ENCODE measurements around the gene WDFY4.

WDFY4 gene

DNA sequence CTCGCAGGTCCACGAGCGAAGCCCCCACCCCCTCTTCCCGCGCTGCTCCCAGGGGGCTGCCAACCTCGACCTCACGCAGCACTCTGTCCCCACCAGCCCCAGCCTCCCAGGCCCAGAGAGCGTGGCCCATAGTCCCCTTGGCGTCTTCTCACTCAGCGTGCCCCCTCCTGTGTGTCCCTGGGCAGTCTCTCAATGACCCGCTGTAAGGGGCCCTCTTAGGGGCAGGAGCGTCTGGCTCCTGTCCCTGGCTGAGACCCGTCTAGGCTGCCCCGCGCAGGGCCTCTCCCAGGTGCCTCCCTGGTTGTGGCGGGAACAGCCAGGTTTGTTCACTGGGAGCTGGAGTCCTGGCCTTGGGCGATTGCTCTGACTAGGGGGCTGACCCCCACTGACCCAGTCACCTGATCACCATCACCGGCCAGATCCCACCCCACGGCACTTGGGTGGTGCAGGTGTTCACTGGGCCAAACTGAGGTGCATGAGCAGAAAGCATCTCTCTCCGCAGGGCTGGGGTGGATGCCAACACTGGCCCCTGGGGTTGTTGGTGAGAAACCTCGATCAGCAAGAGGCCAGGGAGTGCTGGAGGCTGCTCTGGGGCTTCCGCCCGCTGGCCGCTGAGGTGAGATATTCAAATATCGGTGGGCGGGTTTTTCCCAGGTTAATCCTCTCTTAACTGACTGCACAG lies 12.6 kb upstream of the WDFY4 start:
- DNase-seq (ENCODE audit: low spot score in 2 of 2), result peak in 1 of 2 donors; percentile 38
- H3K36me3 Mint-ChIP-seq, result no peaks in the 10 kb centered on the region
- no peaks in the 10 kb centered on the region for H3K9me3 Mint-ChIP-seq
- H3K4me1 Mint-ChIP-seq, result no peaks in the 10 kb centered on the region
- no peak overlapping the region for H3K27ac Mint-ChIP-seq
- ATAC-seq, result peak; percentile 53
- H3K4me3 Mint-ChIP-seq, result no peak overlapping the region

DNA sequence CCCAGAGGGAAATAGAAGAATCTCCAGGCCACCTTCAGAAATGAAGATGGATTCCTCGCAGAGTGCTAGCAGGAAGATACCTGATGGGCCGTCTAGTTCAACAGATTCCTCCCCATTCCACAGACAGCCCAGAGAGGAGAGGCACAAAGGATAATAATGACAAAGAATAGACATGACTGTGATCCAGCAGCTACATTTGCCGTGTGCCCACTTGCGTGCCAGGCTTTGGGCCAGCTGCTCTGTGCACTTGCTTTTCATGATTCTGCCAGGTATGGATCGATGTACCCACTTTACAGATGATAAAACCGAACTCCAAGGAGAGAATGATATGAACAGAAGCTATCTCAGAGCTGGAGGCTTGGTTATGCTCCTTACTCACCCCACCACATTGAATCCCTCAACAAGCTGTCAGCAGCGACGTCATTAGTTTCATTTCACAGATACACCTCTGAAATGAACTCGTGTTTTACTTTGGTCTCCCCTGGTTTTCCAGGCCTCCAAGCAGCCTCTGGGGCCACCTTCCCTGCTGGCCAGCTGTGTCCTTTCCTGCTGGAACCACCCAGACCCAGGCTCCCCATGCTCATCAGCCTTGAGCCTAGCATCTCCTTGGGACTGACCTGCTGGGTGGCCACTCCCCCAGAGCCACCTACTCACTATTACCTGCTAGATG lies 11.9 kb upstream of the WDFY4 start:
- DNase-seq (ENCODE audit: low spot score in 2 of 2) (peak in 1 of 2 donors; percentile 8), ATAC-seq (peak; percentile 39)
- Mint-ChIP-seq H3K9me3 (no peaks in the 10 kb centered on the region), H3K4me3 (no peak overlapping the region), H3K36me3 (no peaks in the 10 kb centered on the region), H3K27ac (no peak overlapping the region), H3K4me1 (no peaks in the 10 kb centered on the region)

DNA sequence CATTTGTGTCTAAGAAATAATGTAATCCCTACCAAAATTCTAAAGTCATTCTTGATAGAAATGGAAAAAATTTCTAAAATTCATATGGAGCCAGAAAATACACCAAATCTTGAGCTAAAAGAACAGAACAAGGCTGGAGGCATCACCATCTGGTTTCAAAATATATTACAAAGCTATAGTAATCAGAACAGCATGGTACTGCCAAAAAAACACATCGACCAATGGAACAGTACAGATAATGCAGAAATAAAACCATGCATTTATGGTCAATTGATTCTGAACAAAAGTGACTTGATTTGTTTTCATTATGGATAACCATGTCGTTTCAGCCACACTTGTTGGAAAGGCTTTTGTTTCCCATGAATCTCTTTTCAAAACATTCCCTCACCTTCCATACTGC lies 7.0 kb upstream of the WDFY4 start:
- Mint-ChIP-seq H3K27ac (no peak overlapping the region), H3K9me3 (peaks cover 2% of the 10 kb centered on the region), H3K4me1 (no peaks in the 10 kb centered on the region), H3K4me3 (no peak overlapping the region), H3K36me3 (no peaks in the 10 kb centered on the region)
- DNase-seq (ENCODE audit: low spot score in 2 of 2) (no peak), ATAC-seq (no peak)

DNA sequence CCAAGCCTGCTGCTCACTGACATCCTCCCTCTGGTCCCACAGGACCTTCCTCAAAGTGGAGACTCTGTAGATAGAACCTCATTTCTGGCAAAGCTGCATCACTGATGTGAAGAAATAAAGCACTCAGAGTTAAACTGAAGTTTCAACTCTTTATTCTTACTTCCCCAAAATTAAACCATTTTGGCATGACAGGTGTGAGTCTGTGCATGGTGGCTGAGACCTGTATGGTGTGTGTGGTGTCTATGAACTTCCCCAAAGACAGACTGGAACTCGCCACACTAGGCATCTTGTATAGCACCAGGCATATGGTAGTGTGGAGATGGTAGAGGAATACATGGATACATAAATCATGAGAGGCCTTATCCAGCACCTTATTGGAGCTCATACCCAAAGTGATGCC lies 6.6 kb upstream of the WDFY4 start:
- H3K9me3 Mint-ChIP-seq, result peaks cover 2% of the 10 kb centered on the region

DNA sequence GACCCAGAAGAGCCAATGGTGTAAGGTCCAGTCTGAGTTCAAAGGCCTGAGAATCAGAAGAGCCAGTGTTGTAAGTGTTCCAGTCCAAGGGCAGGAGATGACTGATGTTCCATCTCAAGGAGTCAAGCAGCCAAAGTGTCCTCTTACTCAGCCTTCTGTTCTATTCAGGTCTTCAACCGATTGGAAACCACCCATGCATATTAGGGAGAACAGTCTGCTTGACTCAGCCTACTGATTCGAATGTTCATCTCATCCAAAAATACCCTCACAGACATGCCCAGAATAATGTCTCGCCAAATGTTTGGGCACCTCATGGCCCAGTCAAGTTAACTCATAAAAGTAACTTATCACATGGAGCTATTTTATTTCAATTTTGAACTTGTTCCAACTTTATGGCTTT lies 2.9 kb upstream of the WDFY4 start:
- H3K9me3 Mint-ChIP-seq, result peaks cover 2% of the 10 kb centered on the region
- H3K27ac Mint-ChIP-seq, result no peak overlapping the region
- no peaks in the 10 kb centered on the region for H3K36me3 Mint-ChIP-seq
- no peaks in the 10 kb centered on the region for H3K4me1 Mint-ChIP-seq
- peak in 1 of 2 donors; percentile 17 for DNase-seq (ENCODE audit: low spot score in 2 of 2)
- H3K4me3 Mint-ChIP-seq, result no peak overlapping the region
- ATAC-seq, result no peak

More for the DNA sequence above, 6.6 kb upstream of the WDFY4 start:
- Mint-ChIP-seq H3K4me1 (no peaks in the 10 kb centered on the region), H3K4me3 (no peak overlapping the region), H3K36me3 (no peaks in the 10 kb centered on the region), H3K27ac (no peak overlapping the region)
- DNase-seq (ENCODE audit: low spot score in 2 of 2) (no peak), ATAC-seq (no peak)

DNA sequence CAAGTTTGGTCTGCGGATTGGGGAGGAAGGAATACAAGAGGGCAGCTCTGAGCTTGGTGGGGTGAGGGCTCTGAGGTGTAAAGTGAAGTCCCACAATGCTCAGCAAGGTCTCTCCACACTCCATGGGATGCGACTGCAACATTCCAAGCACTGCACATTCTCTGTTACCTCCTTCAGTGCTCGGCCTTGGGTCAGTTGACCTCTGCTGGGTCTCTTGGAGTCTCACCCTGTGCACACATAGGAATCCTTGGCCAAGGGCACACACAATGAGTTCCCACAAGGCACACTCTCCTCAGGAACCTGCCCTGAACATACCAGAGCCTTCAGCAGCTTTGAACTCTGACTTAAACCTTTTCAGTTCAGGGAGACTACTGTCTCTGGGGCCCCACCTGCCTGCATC lies 2.4 kb upstream of the WDFY4 start:
- H3K27ac Mint-ChIP-seq, result no peak overlapping the region
- H3K4me1 Mint-ChIP-seq, result no peaks in the 10 kb centered on the region
- H3K4me3 Mint-ChIP-seq, result no peak overlapping the region
- no peak for ATAC-seq
- DNase-seq (ENCODE audit: low spot score in 2 of 2), result peak in 1 of 2 donors; percentile 13
- H3K36me3 Mint-ChIP-seq, result no peaks in the 10 kb centered on the region
- H3K9me3 Mint-ChIP-seq, result peaks cover 2% of the 10 kb centered on the region

DNA sequence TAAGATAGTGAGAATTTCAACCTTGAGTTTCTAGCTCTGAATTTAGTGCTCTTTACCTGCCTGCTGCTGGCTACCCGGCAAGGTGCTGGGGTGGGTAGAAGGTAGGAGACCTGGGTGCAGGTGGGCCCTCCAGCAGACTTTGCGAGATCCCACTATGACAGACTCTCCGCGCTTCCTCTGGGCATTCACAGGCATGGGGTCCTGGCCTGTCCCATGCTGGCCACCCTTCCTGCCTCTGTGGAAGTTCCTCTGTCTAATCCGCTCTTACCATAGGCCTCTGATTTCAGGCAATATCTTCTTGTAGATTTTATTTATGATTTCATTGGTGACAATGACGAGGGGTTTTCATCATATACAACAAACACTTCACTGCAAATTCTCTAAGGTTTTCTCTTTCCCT lies 1.2 kb upstream of the WDFY4 start:
- H3K4me1 Mint-ChIP-seq, result no peaks in the 10 kb centered on the region
- no peak for ATAC-seq
- no peak overlapping the region for H3K27ac Mint-ChIP-seq
- peak in 1 of 2 donors; percentile 2 for DNase-seq (ENCODE audit: low spot score in 2 of 2)
- no peaks in the 10 kb centered on the region for H3K36me3 Mint-ChIP-seq
- no peaks in the 10 kb centered on the region for H3K9me3 Mint-ChIP-seq
- no peak overlapping the region for H3K4me3 Mint-ChIP-seq

DNA sequence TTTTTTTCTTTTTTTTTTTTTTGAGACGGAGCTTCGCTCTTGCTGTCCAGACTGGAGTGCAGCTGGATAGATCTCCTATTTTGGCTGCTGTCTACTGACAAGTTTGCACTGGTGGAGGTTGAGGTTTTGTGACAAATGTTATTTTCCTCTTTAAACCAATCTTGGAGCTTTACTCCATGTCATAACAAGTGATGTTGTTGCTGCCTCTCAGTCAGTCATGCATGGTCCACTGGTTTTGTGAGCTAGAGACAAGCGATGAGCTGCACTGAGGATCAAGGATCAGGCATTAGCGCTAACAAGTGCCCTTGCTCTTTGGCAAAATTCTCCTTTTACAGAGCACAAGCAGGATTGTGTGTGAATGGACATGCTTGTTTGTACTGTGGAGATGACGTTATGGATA lies 805 bp upstream of the WDFY4 start:
- H3K4me3 Mint-ChIP-seq, result no peak overlapping the region
- H3K9me3 Mint-ChIP-seq, result no peaks in the 10 kb centered on the region
- H3K27ac Mint-ChIP-seq, result no peak overlapping the region
- ATAC-seq (no peak), DNase-seq (ENCODE audit: low spot score in 2 of 2) (no peak)
- no peaks in the 10 kb centered on the region for H3K4me1 Mint-ChIP-seq
- no peaks in the 10 kb centered on the region for H3K36me3 Mint-ChIP-seq

DNA sequence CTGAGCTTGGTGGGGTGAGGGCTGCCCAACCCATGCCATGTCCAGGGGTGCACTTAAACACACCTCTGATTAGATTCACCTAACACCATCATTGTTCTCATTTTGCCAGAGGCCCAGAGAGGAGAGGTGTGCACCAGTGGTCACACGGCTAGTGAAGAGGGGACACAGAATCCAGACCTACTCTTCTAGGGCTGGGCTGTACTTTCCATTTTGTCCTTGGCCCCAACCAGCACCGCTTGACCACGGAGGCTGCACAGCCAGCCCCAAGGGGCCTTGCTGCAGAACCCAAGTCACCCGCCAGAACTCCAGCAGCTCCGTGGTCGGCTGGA lies 246 bp upstream of the WDFY4 start:
- DNase-seq (ENCODE audit: low spot score in 2 of 2) (peak in 1 of 2 donors; percentile 30), ATAC-seq (peak; percentile 23)
- H3K4me3 Mint-ChIP-seq, result peak overlapping the region; percentile 37
- no peaks in the 10 kb centered on the region for H3K4me1 Mint-ChIP-seq
- peak overlapping the region; percentile 72 for H3K27ac Mint-ChIP-seq
- no peaks in the 10 kb centered on the region for H3K36me3 Mint-ChIP-seq
- H3K9me3 Mint-ChIP-seq, result no peaks in the 10 kb centered on the region

DNA sequence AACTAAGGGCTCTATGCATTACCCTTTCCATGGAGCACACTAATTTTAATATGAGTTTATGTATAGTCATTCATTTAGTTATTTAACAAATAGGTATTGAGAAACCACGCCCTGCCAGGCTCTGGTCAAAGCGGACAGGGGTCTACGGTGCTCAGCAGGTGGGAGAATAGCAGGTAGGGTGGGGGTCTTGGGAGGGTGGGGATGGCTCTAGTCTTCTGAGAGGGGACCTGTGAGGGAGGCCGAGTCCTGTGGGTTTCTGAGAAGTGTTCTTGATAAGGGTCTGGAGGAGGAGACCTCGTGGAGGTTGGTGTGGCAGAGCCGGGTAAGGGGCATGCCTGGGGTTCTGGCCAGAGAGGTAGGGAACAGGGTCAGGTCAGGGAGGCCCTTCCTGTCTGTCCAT lies 1.1 kb downstream of the WDFY4 start:
- no peak for ATAC-seq
- Mint-ChIP-seq H3K36me3 (no peaks in the 10 kb centered on the region), H3K27ac (no peak overlapping the region), H3K4me3 (peak overlapping the region; percentile 37), H3K9me3 (no peaks in the 10 kb centered on the region), H3K4me1 (no peaks in the 10 kb centered on the region)
- peak in 1 of 2 donors; percentile 2 for DNase-seq (ENCODE audit: low spot score in 2 of 2)

DNA sequence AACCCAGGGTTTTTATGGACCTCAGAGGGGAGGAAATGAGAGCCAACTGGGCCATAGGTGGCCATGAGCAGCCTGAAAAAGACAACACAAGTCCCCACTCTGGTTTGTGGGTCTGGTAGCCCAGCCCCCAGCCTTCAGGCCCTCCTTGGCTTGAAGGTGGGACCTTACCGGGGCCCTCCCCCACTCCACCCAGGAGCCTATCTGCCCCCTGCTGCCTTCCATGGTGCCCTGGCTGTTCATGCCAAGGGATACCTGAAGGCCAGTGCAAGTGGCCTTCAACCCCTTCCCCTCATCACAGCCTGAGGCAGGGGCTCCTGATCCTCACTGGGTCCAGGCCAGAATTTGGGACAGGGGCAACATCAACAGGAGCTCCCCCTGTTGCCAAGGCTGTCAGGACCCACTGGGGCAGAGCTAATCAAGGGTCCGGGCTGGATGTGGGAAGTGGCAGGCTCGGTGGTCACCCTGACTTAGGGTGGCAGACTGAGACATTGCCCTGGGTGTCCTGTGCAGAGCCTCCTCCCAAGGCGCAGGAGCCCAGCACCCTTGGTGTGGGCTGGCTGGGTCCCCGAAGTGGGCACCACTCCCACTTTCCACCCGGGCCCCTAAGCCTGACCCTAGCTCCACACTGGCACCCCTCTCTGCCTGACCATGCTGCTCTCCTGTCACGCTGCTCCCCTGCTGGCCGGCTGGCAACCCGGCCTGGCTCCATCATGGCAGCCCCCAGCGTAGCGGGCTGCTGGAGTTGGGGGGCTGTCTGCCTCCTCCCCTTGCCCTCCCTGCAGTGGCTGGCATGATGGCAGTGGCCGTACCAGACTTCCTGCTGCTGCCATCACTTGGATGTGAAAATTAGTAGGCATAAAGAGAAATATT lies 6.4 kb downstream of the WDFY4 start:
- ATAC-seq (no peak), DNase-seq (ENCODE audit: low spot score in 2 of 2) (no peak)
- Mint-ChIP-seq H3K9me3 (no peaks in the 10 kb centered on the region), H3K4me3 (no peak overlapping the region), H3K36me3 (no peaks in the 10 kb centered on the region), H3K4me1 (no peaks in the 10 kb centered on the region), H3K27ac (no peak overlapping the region)

DNA sequence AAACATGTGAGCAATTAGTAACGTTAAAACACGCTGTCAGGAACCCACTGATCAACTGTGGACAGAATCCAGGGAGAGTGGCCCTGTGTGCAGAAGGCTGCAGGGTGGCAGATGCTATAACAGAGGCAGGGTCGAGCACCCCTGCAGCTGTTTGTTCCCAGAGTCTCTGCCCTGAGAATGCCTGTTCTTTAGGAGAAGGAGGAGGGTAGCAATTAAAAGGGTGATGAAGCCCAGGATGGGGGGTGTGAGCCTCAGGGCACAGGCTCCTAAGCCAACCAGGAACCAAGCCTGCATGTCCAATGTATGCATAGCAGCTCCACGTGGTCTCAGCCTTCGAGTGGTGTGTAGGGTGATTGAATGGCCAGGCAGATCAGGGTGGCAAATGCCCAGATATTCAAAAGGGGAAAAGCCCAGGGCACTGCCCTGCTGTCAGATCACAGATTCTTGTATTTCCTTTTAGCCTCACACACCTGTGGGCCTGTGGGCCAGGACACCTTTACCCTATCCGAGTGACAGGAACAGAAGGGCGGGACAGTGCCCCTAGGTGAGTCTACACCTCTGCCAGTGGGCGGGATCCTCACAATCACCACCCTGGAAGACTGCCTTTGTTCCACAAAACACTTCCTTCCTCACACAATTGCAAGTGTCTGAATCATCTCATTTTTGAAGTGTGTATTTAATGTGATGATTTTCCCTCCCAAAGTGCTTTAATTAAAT lies 7.3 kb downstream of the WDFY4 start:
- no peak for ATAC-seq
- H3K9me3 Mint-ChIP-seq, result no peaks in the 10 kb centered on the region
- H3K27ac Mint-ChIP-seq, result no peak overlapping the region
- H3K4me3 Mint-ChIP-seq, result no peak overlapping the region
- no peak for DNase-seq (ENCODE audit: low spot score in 2 of 2)
- H3K4me1 Mint-ChIP-seq, result no peaks in the 10 kb centered on the region
- H3K36me3 Mint-ChIP-seq, result no peaks in the 10 kb centered on the region

DNA sequence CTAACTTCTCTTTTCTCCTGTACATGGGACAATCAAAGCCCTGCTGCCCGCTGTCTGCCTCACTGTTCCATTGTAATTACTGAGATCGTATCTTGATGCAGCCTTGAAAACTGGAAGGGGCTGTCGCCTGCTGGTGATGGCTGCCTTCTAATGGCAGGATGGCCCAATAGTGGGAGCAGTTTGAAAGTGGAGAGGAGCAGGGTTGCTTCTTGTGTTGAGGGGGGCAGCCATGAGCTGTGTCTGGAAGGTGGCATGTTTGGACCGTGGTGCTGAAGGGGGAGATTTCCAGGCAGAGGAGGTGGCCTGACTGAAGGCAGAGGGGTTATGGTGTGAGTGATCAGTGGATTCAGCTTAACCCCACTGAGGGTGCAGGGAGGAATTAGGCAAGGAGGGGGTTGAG lies 8.1 kb downstream of the WDFY4 start:
- no peaks in the 10 kb centered on the region for H3K9me3 Mint-ChIP-seq
- ATAC-seq (no peak), DNase-seq (ENCODE audit: low spot score in 2 of 2) (no peak)
- H3K36me3 Mint-ChIP-seq, result no peaks in the 10 kb centered on the region
- H3K4me1 Mint-ChIP-seq, result no peaks in the 10 kb centered on the region
- no peak overlapping the region for H3K27ac Mint-ChIP-seq
- no peak overlapping the region for H3K4me3 Mint-ChIP-seq

DNA sequence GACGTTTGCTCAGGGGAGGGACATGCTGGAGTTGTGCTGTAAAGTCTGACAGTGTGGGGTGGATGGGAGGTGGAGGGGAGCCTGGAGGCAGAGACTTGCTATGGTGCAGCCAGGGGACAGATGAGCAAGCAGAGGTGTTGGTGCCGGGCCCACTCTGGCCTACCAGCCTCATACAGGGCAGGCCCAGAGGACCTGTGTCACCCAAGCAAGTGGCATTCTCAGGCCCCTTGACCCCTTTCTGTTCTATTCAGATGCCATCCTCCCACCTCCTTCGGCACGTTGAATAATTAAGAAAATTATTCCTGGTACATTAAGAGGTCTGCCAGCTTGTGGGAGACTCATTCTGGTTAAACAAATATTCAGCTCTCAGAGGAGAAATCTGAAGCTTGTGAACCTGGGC lies 8.5 kb downstream of the WDFY4 start:
- H3K36me3 Mint-ChIP-seq, result no peaks in the 10 kb centered on the region
- no peak overlapping the region for H3K27ac Mint-ChIP-seq

DNA sequence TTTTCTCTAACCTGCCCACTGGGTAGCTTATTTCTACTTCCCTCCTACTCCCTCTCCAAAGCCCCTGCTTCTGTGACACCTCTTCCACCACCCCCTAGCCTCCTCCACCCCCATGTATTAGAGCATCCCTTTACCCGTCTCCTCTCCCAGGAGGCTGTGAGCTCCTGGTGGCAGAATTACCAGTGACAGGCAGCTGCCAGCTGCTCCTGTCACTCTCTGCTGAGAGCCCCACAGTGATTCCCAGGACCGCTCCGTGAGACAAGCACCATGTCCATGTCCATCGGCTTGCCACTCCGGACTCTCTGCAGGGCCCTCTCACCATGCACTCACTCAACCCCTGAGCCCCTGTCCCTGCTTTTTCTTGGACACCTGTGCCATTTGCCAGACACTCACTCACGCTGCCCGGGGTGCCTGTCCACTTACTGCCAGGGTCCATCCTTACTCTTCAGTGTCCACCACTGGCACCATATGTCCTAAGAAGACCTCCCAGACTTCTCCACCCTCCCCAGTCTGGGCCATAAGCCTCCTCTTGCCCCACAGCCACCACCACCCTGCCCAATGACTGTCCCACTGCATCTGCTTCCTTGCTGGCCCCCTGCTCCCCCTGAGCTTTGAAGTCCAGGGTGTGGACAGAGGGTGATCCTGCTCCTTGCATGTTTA lies 9.8 kb downstream of the WDFY4 start:
- no peak overlapping the region for H3K4me3 Mint-ChIP-seq
- no peaks in the 10 kb centered on the region for H3K36me3 Mint-ChIP-seq
- H3K9me3 Mint-ChIP-seq, result no peaks in the 10 kb centered on the region
- ATAC-seq (no peak), DNase-seq (ENCODE audit: low spot score in 2 of 2) (no peak)
- H3K4me1 Mint-ChIP-seq, result no peaks in the 10 kb centered on the region
- no peak overlapping the region for H3K27ac Mint-ChIP-seq

More for the DNA sequence above, 8.5 kb downstream of the WDFY4 start:
- ATAC-seq, result no peak
- Mint-ChIP-seq H3K4me3 (no peak overlapping the region), H3K4me1 (no peaks in the 10 kb centered on the region), H3K9me3 (no peaks in the 10 kb centered on the region)
- no peak for DNase-seq (ENCODE audit: low spot score in 2 of 2)
